Suprapubic skin (tissue), 3 donors: ENCODE measurements around the gene EYS.

Experiments used
- POLR2A ChIP-seq, 2 donors: fragments of 450-650 bp; IDR thresholded peaks; one replicate each; pipeline ENCODE4 v1.6.1; 2017; ENCODE audit warnings: antibody characterized with exemption in 2 of 2, mild to moderate bottlenecking in 2 of 2, moderate library complexity in 2 of 2
- TF ChIP-seq, protein P1 (sequence below), 2 donors: fragments of 200-600 bp in 1 of 2; fragments of 450-650 bp in 1 of 2; sonication (generic) in 1 of 2; IDR thresholded peaks; one replicate each; pipeline ENCODE4 v1.5.1; 2016 to 2019; ENCODE audit warnings: antibody characterized with exemption in 2 of 2, mild to moderate bottlenecking in 1 of 2, moderate library complexity in 1 of 2

DNA sequence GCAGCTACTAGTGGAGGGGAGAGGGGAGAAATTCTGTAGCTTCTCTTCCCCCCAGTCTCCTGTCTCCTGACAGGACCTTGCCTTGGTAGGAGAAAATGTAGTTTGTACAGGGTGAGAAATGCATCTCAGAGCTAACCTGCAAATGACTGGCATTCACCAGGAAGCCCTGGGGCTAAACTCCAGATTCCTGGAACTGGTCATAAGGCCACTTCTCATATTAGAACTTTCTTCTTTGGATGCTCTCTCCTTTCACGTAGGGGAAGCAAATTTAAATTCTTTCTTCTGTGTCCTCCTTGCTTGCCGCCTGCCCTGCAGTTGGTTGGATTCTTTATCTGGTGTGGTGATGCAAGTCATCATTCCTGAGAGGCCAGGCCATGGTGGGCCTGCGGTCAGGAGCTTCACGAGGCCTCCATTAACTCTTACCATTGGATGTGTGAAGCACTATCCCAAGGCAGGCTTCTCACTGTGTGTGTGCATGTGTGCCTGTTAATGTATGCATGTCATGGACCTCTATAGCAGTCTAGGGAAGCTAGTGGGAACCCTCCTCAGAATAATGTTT is 1889.5 kb downstream of the EYS start:
- no peak for TF ChIP-seq POLR2A (IDR thresholded peaks at IDR 0.05)
- TF ChIP-seq, protein P1, sequence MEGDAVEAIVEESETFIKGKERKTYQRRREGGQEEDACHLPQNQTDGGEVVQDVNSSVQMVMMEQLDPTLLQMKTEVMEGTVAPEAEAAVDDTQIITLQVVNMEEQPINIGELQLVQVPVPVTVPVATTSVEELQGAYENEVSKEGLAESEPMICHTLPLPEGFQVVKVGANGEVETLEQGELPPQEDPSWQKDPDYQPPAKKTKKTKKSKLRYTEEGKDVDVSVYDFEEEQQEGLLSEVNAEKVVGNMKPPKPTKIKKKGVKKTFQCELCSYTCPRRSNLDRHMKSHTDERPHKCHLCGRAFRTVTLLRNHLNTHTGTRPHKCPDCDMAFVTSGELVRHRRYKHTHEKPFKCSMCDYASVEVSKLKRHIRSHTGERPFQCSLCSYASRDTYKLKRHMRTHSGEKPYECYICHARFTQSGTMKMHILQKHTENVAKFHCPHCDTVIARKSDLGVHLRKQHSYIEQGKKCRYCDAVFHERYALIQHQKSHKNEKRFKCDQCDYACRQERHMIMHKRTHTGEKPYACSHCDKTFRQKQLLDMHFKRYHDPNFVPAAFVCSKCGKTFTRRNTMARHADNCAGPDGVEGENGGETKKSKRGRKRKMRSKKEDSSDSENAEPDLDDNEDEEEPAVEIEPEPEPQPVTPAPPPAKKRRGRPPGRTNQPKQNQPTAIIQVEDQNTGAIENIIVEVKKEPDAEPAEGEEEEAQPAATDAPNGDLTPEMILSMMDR (IDR thresholded peaks at IDR 0.05), result no peak
